NB4 (cell line): ENCODE measurements around the gene NCAM1.
"Not testable (repeated sequence)": the region's sequence is repeated elsewhere in the genome, so short reads cannot be mapped to it uniquely, and the experiment has no call there.

Experiments
- DNase-seq: peaks from one replicate; pipeline ENCODE4 v3.0.0; 2010; ENCODE audit warnings: low read depth
- H3K4me3 ChIP-seq: one replicate; pipeline ENCODE4 v1.5.1; 2011; ENCODE audit warnings: mild to moderate bottlenecking, low read depth, low read length, moderate library complexity
- MYC ChIP-seq: IDR thresholded peaks from 2 replicates; pipeline ENCODE4 v1.6.1; 2011; ENCODE audit warnings: low read depth, low read length
- POLR2A ChIP-seq: IDR thresholded peaks from 2 replicates; pipeline ENCODE4 v1.6.1; 2011; ENCODE audit warnings: mild to moderate bottlenecking; ENCODE audit not compliant: insufficient read length; ENCODE audit errors: extremely low read depth
- TF ChIP-seq, protein P1 (sequence below): IDR thresholded peaks from one replicate; pipeline ENCODE4 v1.5.1; 2012; ENCODE audit warnings: low read depth, low read length
- TF ChIP-seq, protein P2 (sequence below): IDR thresholded peaks from 2 replicates; pipeline ENCODE4 v1.6.1; 2011; ENCODE audit warnings: low read depth, low read length

Gene NCAM1

DNA sequence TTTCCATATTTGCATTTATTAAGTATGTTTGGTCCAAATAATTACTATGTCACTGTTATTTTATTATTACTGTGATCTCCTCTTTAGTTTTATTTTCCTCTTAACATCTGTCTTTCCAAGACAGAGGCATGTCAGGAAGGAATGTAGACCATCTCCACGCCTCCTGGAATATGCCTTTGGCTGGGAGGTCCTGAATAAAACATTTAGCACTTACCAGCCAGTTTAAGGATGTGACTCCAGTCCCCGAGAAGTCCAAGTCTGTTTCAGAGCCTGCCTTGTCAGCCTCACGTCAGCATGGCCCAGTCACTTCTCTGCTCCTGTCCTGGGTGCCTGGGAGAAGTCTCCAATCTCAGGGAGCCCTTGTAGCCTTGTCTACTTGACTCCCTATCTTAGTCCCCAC, 74.5 kb downstream of the NCAM1 start:
- no peak overlapping the region for H3K4me3 ChIP-seq
- no peak for DNase-seq
- TF ChIP-seq, protein P1, sequence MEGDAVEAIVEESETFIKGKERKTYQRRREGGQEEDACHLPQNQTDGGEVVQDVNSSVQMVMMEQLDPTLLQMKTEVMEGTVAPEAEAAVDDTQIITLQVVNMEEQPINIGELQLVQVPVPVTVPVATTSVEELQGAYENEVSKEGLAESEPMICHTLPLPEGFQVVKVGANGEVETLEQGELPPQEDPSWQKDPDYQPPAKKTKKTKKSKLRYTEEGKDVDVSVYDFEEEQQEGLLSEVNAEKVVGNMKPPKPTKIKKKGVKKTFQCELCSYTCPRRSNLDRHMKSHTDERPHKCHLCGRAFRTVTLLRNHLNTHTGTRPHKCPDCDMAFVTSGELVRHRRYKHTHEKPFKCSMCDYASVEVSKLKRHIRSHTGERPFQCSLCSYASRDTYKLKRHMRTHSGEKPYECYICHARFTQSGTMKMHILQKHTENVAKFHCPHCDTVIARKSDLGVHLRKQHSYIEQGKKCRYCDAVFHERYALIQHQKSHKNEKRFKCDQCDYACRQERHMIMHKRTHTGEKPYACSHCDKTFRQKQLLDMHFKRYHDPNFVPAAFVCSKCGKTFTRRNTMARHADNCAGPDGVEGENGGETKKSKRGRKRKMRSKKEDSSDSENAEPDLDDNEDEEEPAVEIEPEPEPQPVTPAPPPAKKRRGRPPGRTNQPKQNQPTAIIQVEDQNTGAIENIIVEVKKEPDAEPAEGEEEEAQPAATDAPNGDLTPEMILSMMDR, result no peak
- no peak for TF ChIP-seq POLR2A
- TF ChIP-seq MYC, result no peak
- TF ChIP-seq, protein P2, sequence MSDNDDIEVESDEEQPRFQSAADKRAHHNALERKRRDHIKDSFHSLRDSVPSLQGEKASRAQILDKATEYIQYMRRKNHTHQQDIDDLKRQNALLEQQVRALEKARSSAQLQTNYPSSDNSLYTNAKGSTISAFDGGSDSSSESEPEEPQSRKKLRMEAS, result no peak

DNA sequence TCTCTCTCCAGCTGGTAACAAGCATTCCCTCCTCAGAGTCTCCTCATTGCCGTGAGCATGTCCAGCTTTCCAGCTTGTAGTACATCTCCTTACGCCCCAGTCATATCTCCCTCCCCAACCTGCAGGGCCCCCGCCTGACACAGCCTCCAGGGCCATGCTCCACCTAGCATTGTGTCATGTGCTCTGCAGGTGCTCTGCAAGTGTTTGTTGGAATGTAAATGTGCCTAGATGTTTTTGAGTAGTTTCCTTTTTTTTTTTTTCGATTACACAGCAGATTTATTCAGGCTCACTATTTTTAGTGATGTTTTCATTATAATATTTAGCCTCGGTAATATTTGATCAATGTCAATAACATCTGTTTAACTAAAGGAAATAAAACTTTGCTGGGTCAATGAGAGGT, 82.5 kb downstream of the NCAM1 start:
- TF ChIP-seq MYC (no peak), POLR2A (no peak)
- TF ChIP-seq, protein P1, result no peak
- TF ChIP-seq, protein P2, result no peak
- H3K4me3 ChIP-seq, result no peak overlapping the region
- DNase-seq, result no peak

GRCh38 chr11:113045146-113045545, 83.9 kb downstream of the NCAM1 start:
- no peak overlapping the region for H3K4me3 ChIP-seq
- no peak for TF ChIP-seq MYC
- TF ChIP-seq POLR2A, result no peak
- TF ChIP-seq, protein P1, result no peak
- TF ChIP-seq, protein P2, result no peak
- DNase-seq, result no peak

GRCh38 chr11:113046866-113047265, 85.6 kb downstream of the NCAM1 start:
- DNase-seq, result no peak
- H3K4me3 ChIP-seq, result no peak overlapping the region
- TF ChIP-seq, protein P2, result no peak
- TF ChIP-seq POLR2A, result no peak
- TF ChIP-seq MYC, result no peak
- TF ChIP-seq, protein P1, result no peak

DNA sequence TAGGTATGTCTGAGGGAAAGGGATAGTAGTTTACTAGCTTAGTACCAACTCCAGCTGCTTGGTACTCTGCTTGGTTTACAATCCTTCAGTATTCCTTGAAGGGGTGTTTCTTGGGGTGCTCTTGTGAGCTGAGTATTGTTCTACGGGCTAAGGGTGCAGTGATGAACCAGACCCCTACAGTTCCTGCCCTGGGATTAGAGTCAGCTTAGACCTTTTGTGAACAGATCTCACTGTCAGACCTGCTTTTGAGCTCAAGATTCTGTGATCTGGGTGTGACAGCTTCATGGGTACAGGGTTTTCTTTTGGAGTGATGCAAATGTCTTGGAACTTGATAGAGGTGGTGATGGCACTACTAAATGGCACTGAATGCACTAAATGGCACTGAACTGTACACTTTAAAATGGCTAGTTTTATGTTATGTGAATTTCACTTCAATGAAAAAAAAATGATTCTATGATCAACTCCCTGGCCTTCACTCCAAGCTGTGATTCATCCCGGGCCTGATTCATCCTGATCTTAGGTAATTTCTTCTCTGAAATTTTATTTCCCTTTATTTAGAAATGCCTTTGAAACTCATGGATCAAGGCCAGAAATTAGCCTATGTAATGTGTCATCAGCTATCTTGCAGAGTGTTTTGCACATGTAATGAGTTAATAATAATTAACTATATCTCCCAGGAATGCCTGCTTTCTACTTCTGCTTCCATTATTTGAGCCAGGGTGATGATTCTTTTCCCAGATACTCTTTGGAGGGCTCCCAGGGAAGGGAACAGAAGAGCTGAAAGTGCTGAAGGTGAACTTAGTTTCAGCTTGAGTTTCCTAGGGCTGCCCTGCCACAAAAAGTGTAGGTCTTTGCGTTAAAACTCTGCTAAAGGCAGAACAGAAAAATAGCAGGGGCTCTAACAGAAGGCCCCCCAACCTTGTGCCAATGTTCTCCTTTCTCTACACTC, 87.9 kb downstream of the NCAM1 start:
- H3K4me3 ChIP-seq, result no peak overlapping the region
- no peak for TF ChIP-seq POLR2A
- TF ChIP-seq, protein P2, result no peak
- TF ChIP-seq, protein P1, result no peak
- TF ChIP-seq MYC, result no peak
- DNase-seq, result no peak

GRCh38 chr11:113053042-113053441, 91.8 kb downstream of the NCAM1 start:
- not testable (repeated sequence) for DNase-seq

More at GRCh38 chr11:113053042-113053441, 91.8 kb downstream of the NCAM1 start:
- not testable (repeated sequence) for H3K4me3 ChIP-seq
